ENCODE results near the gene SLC2A4. TPM values are rescaled to one million over a fixed set of nuclear protein-coding genes. Genes with fewer than 3 reads are reported as not detected.
A peak's percentile ranks its signal among the peaks of the same experiment; 100 is the strongest.

The SLC2A4 gene
- 0.17 and 0.31 TPM in 2 replicates for total RNA-seq

DNA sequence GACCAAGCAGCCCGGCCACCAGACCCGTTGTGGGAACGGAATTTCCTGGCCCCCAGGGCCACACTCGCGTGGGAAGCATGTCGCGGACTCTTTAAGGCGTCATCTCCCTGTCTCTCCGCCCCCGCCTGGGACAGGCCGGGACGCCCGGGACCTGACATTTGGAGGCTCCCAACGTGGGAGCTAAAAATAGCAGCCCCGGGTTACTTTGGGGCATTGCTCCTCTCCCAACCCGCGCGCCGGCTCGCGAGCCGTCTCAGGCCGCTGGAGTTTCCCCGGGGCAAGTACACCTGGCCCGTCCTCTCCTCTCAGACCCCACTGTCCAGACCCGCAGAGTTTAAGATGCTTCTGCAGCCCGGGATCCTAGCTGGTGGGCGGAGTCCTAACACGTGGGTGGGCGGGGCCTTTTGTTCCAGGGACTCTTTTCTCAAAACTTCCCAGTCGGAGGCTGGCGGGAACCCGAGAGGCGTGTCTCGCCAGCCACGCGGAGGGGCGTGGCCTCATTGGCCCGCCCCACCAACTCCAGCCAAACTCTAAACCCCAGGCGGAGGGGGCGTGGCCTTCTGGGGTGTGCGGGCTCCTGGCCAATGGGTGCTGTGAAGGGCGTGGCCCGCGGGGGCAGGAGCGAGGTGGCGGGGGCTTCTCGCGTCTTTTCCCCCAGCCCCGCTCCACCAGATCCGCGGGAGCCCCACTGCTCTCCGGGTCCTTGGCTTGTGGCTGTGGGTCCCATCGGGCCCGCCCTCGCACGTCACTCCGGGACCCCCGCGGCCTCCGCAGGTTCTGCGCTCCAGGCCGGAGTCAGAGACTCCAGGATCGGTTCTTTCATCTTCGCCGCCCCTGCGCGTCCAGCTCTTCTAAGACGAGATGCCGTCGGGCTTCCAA lies at the start of gene SLC2A4:
SLC2A4 (plus strand) TSS at position 645 of the 879 bp plus-strand sequence; CDS start at position 862, 217 bp downstream.
- Mint-ChIP-seq H3K27me3 (ENCODE audit: insufficient read depth) (peaks cover 34% of the 10 kb centered on the region), H3K9me3 (no peaks in the 10 kb centered on the region), H3K27ac (peak within 1 kb of the TSS; percentile 40), H3K4me3 (peak within 1 kb of the TSS; percentile 79), H3K4me1 (ENCODE audit: low read depth) (peaks cover 16% of the 10 kb centered on the region), H3K36me3 (ENCODE audit: low read depth) (peaks cover 2% of the 10 kb centered on the region)
- DNase-seq (ENCODE audit: low spot score): peak; percentile 78
- intact Hi-C loops (cut with micrococcal nuclease): loop anchor here (1.0 to 2.0 kb wide), 7 partner anchors 19 to 123 kb away; partner anchors contain the start of genes ACAP1, CLDN7, EIF5A and PHF23

DNA sequence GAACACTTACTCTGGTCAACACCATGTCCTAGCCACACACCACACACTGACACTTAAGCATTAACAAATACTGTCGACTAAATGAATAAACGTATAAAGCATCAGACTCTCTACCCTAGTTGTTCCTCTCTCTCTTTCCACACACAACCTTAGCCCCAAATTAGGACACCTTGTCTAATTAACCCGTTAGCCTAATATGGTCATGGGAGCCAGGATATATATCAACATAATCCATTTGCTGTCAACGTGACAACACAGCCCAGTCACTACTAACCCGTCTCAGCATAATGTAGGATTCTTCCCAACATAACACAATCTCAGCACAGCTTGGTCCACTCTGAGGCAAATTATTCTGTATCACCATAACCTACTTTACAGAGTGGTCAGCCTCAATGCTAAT lies 49.4 kb upstream of the SLC2A4 start:
- no peaks in the 10 kb centered on the region for H3K27me3 Mint-ChIP-seq (ENCODE audit: insufficient read depth)
- H3K4me1 Mint-ChIP-seq (ENCODE audit: low read depth): peaks cover 48% of the 10 kb centered on the region
- H3K27ac Mint-ChIP-seq: no peak overlapping the region
- peaks cover 48% of the 10 kb centered on the region for H3K36me3 Mint-ChIP-seq (ENCODE audit: low read depth)
- H3K4me3 Mint-ChIP-seq: peak overlapping the region; percentile 91
- intact Hi-C loops (cut with micrococcal nuclease): no loop called here
- DNase-seq (ENCODE audit: low spot score): no peak
- H3K9me3 Mint-ChIP-seq: no peaks in the 10 kb centered on the region

DNA sequence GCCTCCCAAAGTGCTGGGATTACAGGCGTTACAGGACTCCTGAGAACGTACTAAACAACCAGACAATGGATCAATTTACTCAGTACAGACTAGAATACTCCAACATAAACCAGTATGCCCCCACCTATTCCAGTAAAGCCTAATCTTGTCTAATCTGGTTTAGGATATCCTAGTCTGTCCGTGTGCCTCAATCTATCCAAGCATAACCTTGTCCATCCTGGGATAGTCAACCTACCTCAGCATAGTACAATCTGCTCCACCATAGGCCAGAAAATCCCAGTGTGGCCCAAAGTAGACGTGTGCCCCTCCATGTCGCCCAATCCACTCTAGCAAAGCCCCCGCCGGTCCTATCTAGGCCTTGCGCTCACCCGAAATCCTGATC lies 47.8 kb upstream of the SLC2A4 start:
- DNase-seq (ENCODE audit: low spot score): no peak
- Mint-ChIP-seq H3K27ac (peak overlapping the region; percentile 79), H3K4me3 (peak overlapping the region; percentile 91), H3K36me3 (ENCODE audit: low read depth) (peaks cover 40% of the 10 kb centered on the region), H3K9me3 (no peaks in the 10 kb centered on the region), H3K27me3 (ENCODE audit: insufficient read depth) (no peaks in the 10 kb centered on the region), H3K4me1 (ENCODE audit: low read depth) (peaks cover 46% of the 10 kb centered on the region)
- intact Hi-C loops (cut with micrococcal nuclease): loop anchor here (1.0 kb wide), 3 partner anchors 14 to 28 kb away; partner anchors contain the start of genes ACADVL and DLG4

DNA sequence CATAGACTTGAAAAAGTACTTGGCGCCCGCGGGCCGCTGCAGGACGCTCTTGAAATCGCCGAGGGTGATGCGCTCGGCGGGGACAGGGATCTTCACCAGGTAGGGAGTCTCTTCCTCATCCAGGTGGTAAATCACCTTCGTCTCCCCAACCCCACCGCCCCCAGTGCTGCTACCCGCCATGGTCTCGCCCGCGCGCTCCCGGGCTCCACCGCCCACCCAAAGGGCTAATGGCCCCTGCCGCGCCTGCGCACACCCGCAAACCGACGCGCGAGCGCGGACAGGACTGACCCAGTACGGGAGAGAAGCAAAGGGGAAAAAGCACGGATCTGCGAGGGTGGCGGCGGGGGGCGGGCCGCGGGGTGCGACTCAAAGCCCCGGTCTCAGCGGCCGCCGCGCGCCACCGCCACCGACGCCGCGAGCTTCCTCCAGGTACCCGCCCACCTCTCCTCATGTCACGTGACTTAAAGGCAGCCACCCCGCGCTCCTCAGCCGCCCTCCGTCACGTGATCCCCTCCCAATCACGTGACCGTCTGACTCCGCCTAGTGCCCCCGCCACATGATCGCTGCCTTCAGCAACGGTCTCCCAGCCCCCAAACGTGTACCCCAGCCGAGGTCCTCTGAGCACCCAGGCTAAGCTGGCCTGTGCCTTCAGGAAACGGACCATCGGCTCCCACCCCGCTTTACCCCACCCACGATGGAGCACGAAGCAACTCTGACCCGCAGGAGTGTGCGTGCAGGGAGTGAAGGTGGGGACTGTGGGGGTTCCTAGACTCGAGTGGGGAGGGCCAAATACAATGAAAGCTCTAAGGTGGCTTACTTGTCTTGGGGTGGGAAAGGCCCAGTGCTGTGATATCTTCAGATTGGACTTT lies 47.2 kb upstream of the SLC2A4 start, which contains the start of gene DVL2:
DVL2 (minus strand) TSS at position 435 of the 869 bp plus-strand sequence; CDS start at position 180, 255 bp downstream.
- Mint-ChIP-seq H3K27me3 (ENCODE audit: insufficient read depth) (no peaks in the 10 kb centered on the region), H3K9me3 (no peaks in the 10 kb centered on the region)

DNA sequence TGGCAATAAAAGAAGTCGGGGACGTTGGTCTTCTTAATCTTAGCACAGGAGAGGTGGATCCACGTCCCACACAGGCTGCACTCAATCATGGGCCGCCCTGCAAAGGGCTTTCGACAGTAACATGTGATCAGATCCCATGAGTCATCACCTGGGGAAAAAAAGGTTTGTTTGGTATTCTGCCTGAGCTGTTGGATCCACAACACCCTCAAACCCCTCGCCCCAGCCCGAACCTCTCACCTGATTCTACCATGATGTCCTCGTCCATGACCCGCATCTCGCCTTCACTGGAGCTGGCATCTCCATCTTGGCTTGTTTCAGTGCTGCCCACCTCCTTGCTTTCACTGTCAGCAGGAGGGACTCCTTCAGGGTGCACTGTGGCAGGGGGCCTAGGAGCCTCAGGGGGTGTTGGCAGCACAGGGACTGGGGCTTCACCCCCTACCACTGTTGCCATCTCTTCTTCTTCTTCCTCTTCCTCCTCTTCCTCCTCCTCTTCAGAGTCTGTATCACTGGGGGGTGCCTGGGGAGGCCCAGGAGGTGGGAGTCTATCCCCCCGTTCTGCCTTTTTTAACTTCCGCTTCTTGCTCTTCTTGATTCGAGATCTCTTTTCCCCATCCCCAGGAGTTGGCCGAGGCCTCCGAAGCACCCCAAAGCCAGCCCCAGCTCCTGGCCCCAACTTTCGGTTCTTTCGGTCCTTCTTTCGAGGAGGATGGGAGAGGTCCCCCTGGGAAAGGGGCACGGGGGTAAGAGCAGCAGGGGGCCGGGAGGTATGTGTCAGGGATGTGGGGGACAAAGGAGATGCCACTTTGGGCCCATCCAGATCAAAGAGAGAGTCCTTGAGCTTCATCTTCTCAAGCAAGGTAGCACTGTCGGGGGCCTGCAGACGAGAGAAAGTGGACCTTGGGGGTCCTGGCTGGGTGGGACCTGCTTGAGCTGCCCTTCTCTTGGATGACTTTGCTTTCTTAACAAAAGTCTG lies 45.5 kb upstream of the SLC2A4 start:
- no peak for DNase-seq (ENCODE audit: low spot score)
- intact Hi-C loops (cut with micrococcal nuclease): no loop called here
- Mint-ChIP-seq H3K27me3 (ENCODE audit: insufficient read depth) (no peaks in the 10 kb centered on the region), H3K36me3 (ENCODE audit: low read depth) (peaks cover 36% of the 10 kb centered on the region), H3K4me1 (ENCODE audit: low read depth) (peaks cover 61% of the 10 kb centered on the region), H3K4me3 (peak overlapping the region; percentile 91), H3K27ac (peak overlapping the region; percentile 67), H3K9me3 (no peaks in the 10 kb centered on the region)

More for the DNA sequence above, 47.2 kb upstream of the SLC2A4 start, which contains the start of gene DVL2:
- Mint-ChIP-seq H3K4me3 (peak within 1 kb of the TSS; percentile 91), H3K27ac (peak within 1 kb of the TSS; percentile 92), H3K36me3 (ENCODE audit: low read depth) (peaks cover 35% of the 10 kb centered on the region), H3K4me1 (ENCODE audit: low read depth) (peaks cover 46% of the 10 kb centered on the region)
- intact Hi-C loops (cut with micrococcal nuclease): loop anchor here (1.0 kb wide), 3 partner anchors 15 to 29 kb away; partner anchors contain the start of genes ACADVL and DLG4
- DNase-seq (ENCODE audit: low spot score): peak; percentile 93

DNA sequence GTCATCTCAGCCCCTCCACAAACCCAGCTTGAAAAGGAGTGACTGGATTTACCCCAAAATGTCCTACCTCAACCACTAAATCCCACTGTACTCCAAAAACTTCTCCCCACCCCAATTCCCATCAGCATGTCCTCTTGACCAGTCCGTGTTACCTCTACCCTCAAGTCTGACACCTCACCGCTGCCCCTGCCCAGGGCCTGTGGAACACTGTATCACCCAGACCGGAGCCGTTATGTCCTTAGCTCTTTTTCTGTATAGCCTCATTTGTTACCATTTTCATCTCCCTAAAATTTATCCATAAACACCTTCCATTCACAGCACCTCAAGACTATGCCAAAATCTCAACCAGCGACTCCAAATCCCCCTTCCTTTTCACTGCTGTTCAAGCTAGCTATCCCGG lies 44.7 kb upstream of the SLC2A4 start:
- H3K4me1 Mint-ChIP-seq (ENCODE audit: low read depth): peaks cover 68% of the 10 kb centered on the region
- intact Hi-C loops (cut with micrococcal nuclease): no loop called here

DNA sequence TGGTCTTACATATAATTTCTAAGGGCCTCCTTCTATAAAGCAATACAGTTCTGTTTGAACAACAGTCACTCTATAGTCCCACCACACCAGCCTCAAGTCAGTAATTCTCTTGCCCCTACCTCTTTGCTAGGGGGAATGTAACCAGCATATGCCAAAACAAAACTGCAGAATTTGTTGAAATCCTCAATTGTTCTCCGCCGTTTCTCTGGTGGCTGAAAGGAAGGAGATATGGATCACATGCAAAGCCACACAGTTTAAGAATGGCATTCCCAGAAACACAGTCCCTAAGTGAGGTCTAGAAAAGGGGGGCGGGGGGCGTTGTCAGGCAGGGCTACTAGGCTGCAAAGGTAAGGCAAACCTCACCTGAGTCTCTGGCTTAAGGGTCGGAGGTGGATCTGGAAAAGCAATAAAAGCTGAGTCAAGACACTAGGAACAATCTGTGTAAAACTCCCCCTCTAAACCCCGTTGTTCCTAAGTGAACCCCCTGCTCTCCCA lies 44.2 kb upstream of the SLC2A4 start:
- no peak for DNase-seq (ENCODE audit: low spot score)
- H3K27me3 Mint-ChIP-seq (ENCODE audit: insufficient read depth): no peaks in the 10 kb centered on the region
- H3K4me3 Mint-ChIP-seq: peak overlapping the region; percentile 97
- intact Hi-C loops (cut with micrococcal nuclease): no loop called here
- peaks cover 67% of the 10 kb centered on the region for H3K4me1 Mint-ChIP-seq (ENCODE audit: low read depth)
- peaks cover 38% of the 10 kb centered on the region for H3K36me3 Mint-ChIP-seq (ENCODE audit: low read depth)
- peak overlapping the region; percentile 92 for H3K27ac Mint-ChIP-seq
- H3K9me3 Mint-ChIP-seq: no peaks in the 10 kb centered on the region

More for the DNA sequence above, 44.7 kb upstream of the SLC2A4 start:
- Mint-ChIP-seq H3K9me3 (no peaks in the 10 kb centered on the region), H3K27ac (peak overlapping the region; percentile 92), H3K36me3 (ENCODE audit: low read depth) (peaks cover 37% of the 10 kb centered on the region), H3K4me3 (peak overlapping the region; percentile 97), H3K27me3 (ENCODE audit: insufficient read depth) (no peaks in the 10 kb centered on the region)
- DNase-seq (ENCODE audit: low spot score): no peak

DNA sequence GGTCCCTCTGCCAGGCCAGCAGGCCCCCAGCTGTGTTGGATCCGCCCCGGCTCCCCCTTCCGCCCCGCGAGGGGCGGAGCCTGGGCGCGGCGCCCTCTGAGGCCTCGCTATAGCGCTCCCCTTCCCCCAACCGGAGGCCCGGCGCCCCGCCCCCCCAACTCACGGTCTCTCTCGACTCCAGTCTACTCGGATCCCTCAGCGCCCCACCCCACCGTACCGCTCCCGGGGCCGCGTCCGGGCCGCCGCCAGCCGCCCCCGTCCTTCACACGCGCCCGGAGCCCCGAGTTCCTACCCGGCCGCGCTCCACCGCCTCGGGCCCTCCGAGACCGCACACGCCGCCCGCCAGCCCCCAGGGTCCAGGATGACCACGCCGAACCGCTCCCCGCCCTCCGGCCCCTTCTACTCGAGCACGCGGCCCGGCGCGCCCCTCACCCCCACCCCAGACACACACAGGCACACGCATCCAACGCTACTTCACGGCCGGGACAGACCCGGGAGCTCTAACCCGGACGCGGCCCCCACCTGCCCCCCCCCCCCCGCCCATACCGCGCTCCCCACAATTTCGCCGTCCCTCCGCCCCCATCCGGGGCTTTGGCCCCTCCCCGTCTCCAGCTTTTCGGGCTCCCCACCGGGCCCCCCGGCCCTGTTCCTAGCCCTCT lies 43.6 kb upstream of the SLC2A4 start:
- Mint-ChIP-seq H3K4me1 (ENCODE audit: low read depth) (peaks cover 69% of the 10 kb centered on the region), H3K9me3 (no peaks in the 10 kb centered on the region), H3K27me3 (ENCODE audit: insufficient read depth) (no peaks in the 10 kb centered on the region), H3K4me3 (peak overlapping the region; percentile 97), H3K36me3 (ENCODE audit: low read depth) (peaks cover 38% of the 10 kb centered on the region), H3K27ac (peak overlapping the region; percentile 92)
- peak; percentile 78 for DNase-seq (ENCODE audit: low spot score)
- intact Hi-C loops (cut with micrococcal nuclease): no loop called here

DNA sequence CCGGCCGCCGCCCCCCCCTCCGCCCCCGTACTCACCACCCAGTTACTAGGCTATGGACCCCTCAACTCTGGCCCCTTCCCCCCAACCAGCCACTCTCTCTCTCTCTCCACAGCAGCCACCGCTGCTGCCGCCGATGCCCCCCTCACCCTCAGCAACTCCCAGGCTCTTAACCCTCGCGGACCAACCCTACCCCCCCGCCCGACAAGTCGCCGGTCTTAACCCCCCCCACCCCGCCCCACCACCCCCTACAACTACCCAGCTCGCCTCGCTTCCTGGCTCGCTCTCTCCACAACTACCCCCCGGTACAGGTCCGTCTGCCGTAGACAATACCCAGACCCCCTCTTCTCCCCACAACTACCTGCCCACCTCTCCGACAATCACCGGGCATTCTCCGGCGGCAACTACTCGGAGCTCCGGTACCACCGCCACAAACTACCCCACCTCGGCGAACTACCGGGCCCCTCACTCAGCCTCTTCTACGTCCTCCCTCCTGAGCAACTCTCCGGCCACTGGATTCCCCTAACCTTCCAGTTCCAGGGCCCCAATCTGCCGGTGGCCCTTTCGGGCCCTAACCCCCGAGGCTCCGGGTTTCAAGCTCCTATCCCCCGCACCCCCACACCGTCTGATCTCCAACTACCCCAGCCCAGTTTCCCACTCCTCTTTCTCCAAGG lies 43.0 kb upstream of the SLC2A4 start:
- Mint-ChIP-seq H3K36me3 (ENCODE audit: low read depth) (peaks cover 42% of the 10 kb centered on the region), H3K4me3 (peak overlapping the region; percentile 97), H3K9me3 (no peaks in the 10 kb centered on the region), H3K4me1 (ENCODE audit: low read depth) (peaks cover 67% of the 10 kb centered on the region), H3K27ac (peak overlapping the region; percentile 94), H3K27me3 (ENCODE audit: insufficient read depth) (no peaks in the 10 kb centered on the region)
- no peak for DNase-seq (ENCODE audit: low spot score)
- intact Hi-C loops (cut with micrococcal nuclease): loop anchor here (1.0 kb wide), 7 partner anchors 14 to 197 kb away; partner anchors contain the start of genes EIF5A, ELP5, SLC2A4 and TMEM102

DNA sequence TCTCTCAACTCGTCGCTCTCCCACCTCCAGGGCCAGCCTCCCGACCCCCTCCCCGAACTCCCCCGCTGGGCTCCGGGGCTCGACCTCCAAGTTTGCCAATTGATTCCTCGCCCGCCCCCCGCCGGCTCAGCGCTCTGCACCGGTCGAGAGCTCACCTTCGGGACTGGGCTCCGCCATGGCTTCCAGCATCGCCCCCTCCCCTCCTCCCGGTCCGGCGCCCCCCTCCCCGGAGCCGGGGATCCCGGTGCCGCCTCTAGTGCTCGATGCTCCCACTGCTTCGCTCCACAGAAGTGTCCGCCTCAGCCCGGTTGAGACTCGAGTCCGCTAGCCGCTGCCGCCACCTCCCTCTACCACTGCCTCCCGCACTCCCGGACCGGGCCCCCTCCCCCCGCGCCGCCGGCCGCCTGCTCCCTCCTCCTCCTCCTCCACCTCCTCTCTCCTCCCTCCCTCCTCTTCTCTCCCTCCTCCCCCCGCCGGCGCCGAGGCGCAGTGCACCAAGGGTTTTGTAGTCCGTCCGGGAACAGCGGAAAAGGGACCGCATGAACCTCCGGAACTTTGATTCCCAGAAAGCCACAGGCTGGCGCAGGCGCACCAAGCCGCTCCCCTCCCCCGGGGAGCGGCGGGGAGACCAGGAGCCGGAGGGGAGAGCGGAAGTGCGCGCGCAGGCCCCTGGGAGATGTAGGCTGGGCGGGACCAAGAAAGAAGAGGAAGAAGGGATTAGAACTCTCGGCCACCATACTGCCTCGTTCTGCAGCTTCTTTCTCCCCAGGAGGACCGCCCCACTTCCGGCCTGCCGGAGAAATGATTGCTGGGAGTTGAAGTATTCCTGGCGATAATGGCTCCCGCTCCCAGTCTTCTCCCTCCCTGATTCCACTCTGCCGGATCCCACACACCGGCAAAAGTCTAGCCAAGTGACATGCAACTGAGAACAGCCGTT lies 42.2 kb upstream of the SLC2A4 start, which contains the start of gene PHF23:
PHF23 (minus strand) TSS at position 367 of the 937 bp plus-strand sequence; CDS start at position 189, 178 bp downstream.
- Mint-ChIP-seq H3K27ac (peak within 1 kb of the TSS; percentile 94), H3K4me3 (peak within 1 kb of the TSS; percentile 97), H3K27me3 (ENCODE audit: insufficient read depth) (no peaks in the 10 kb centered on the region), H3K36me3 (ENCODE audit: low read depth) (peaks cover 44% of the 10 kb centered on the region), H3K9me3 (no peaks in the 10 kb centered on the region), H3K4me1 (ENCODE audit: low read depth) (peaks cover 68% of the 10 kb centered on the region)
- intact Hi-C loops (cut with micrococcal nuclease): loop anchor here (1.0 kb wide), 7 partner anchors 13 to 196 kb away; partner anchors contain the start of genes EIF5A, ELP5, SLC2A4 and TMEM102
- DNase-seq (ENCODE audit: low spot score): peak; percentile 98
